HG02763 (cell line): ENCODE results near the gene ADAM11.
"Not testable (repeated sequence)": the region's sequence is repeated elsewhere in the genome, so short reads cannot be mapped to it uniquely, and the experiment has no call there.

ENCODE experiments used
- ATAC-seq: cut with Tn5 transposase; IDR thresholded peaks from one replicate; pipeline ENCODE4 v1.9.1; 2021; ENCODE audit warnings: mild to moderate bottlenecking, moderate library complexity; ENCODE audit not compliant: unreplicated experiment

ADAM11 gene

GRCh38 chr17:44794851-44795413, 36.1 kb downstream of the ADAM11 start:
- ATAC-seq, result no peak

DNA sequence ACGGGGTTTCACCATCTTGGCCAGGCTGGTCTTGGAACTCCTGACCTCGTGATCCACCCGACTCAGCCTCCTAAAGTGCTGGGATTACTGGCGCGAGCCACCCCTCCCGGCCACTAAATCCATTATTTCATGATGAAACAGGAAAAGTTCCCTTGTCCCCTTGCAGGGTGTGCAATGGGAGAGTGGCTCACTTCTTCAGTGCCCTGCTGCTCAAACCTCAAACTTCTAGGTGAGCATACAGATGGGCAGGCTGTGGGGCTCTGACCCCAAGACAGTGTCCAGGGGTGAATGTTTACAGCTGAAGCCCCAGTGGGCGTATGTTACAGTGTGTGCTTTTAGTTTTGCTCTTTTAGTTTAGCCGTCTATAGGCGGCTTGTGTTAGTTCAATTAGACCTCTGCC, 36.6 kb downstream of the ADAM11 start:
- no peak for ATAC-seq

GRCh38 chr17:44795928-44796327, 37.1 kb downstream of the ADAM11 start:
- no peak for ATAC-seq

GRCh38 chr17:44796731-44797130, 37.9 kb downstream of the ADAM11 start:
- no peak for ATAC-seq

GRCh38 chr17:44797802-44798201, 39.0 kb downstream of the ADAM11 start:
- no peak for ATAC-seq

- ATAC-seq, result no peak
Observed at GRCh38 chr17:44798356-44798755, 39.6 kb downstream of the ADAM11 start.

DNA sequence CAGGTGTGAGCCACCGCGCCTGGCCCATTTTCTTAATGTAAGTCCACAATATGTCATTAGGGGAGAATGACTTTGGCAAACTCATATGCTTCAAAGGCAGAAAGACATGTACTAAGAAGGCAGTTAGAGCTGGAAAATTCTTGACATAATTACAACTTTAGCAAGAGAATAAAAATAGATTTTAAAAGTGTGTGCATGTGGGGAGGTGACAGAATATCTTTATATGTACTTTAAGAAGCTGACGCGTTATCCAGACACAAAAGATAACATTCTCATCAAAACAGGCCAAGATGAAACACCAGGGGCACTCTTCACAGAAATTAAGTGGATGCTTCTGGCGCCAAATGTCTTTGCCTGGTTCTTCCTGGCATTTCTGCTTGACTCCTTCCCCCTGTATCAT, 43.1 kb downstream of the ADAM11 start:
- no peak for ATAC-seq

DNA sequence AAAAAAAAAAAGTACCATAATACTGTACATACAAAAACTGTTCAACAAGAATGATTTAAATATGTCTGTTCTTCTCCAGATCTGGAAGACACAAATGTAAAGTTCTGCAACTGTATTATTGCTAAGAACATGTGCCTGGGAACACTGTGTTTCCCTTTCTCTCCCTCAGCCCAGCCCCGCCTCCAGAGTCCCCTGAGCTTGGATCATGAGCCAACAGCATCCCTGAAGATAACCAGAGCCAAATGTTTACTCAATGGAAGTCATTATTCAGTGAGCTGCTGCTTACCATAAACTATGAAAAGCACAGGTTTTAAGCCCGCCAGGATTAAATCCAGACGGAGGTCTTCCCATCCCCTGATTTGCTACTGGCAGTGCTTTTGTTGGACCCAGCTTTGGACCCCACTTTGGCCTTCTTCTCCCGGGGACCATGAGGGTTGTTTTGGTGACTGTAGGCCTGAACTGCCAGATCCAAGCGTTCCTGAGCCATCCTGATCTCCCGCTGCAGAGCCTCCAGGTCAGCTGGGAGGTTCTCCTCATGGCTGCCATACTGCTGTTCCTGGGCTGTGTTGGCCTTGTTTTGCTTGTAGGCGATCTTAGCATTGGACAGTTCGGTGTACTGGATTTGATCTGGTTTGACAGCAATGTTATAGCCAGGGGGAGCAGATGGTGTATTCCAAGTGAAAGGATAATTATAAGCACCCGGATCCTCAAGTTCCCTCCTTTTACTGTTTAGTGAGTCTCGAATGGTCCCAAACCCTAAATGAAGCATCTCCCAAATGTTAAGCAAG, 45.7 kb downstream of the ADAM11 start:
- no peak for ATAC-seq

DNA sequence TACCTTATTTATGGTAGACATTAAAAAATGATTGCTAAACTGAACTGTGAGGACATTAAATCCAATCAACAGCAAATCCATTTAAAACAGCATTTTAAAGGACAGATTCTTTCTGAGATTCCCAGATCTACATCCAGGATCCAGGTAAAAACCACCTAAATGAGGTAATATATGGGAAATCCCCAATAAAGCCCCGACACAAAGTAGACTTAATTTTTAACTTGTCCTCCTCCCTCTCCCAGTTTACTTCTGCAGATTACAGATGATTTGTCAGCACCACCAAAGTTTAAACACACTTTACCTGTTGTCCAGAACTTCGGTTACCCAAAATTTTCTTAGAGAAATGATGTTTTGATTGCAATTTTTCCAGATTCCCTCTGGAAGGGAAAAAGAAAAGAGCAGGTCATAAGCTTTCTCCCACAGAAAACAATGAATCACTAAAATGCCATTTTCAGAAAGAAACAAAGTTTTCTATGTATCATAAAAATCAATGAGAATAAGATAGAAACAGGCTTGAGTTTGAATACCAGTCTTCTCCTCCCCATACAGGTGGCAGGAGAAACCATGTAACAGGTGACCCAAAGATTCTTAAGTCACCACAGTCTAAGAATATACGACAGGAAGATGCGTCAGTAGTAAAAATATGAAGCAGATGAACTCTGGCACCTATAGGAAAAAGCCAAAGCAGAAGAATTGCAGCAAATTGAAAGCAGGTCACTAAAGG, 48.5 kb downstream of the ADAM11 start:
- no peak for ATAC-seq

DNA sequence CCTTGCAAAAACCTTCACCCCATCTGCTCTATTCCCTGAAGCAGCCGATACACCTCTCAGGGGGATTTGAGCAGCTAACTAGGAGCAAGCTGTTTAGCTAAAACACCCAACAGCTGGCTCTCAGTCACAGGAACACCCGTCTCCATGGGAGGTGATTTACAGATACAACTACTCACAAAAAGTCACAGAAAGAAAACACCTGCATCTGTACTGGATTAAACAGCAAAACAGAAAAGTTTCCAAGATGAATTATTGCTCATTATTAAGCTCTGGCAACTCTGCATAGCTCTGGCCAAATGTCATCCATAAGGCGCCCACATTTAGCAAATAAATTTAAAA, 49.0 kb downstream of the ADAM11 start:
- no peak for ATAC-seq

GRCh38 chr17:44808156-44808555, 49.4 kb downstream of the ADAM11 start:
- ATAC-seq, result no peak

GRCh38 chr17:44808656-44809388, 50.0 kb downstream of the ADAM11 start:
- not testable (repeated sequence) for ATAC-seq

- ATAC-seq, result no peak
Observed at GRCh38 chr17:44812263-44812662, 53.5 kb downstream of the ADAM11 start.

GRCh38 chr17:44818508-44818907, 59.7 kb downstream of the ADAM11 start:
- not testable (repeated sequence) for ATAC-seq

- ATAC-seq, result no peak
Observed at GRCh38 chr17:44820631-44821212, 61.9 kb downstream of the ADAM11 start.

DNA sequence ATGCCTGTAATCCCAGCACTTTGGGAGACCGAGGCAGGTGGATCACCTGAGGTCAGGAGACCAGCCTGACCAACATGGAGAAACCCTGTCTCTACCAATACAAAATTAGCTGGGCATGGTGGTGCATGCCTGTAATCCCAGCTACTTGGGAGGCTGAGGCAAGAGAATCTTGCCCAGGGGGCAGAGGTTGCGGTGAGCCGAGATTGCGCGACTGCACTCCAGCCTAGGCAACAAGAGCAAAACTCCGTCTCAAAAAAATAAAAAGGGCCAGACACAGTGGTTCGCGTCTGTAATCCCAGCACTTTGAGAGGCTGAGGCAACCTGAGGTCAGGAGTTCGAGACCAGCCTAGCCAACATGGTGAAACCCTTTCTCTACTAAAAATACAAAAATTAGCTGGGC, 66.4 kb downstream of the ADAM11 start:
- ATAC-seq, result not testable (repeated sequence)

GRCh38 chr17:44826123-44826790, 67.5 kb downstream of the ADAM11 start:
- ATAC-seq, result no peak

DNA sequence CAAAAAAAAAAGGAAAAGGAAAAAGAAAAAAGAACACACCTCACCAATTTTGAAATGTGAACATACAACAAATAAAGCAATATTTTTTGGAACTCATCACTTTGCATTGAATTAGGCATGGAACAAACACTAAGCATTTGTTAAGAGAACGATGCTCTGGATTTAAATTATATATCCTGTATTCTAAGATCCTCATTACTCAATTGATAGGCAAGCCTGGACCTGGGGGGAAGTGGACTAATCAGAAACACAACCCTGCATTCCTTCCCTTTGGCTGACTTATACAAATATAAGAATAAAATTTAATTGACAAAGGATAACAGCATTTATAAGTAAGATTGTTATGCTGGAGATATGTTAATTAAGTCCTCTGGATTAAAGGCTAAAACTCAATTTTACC, 69.1 kb downstream of the ADAM11 start:
- ATAC-seq, result no peak

DNA sequence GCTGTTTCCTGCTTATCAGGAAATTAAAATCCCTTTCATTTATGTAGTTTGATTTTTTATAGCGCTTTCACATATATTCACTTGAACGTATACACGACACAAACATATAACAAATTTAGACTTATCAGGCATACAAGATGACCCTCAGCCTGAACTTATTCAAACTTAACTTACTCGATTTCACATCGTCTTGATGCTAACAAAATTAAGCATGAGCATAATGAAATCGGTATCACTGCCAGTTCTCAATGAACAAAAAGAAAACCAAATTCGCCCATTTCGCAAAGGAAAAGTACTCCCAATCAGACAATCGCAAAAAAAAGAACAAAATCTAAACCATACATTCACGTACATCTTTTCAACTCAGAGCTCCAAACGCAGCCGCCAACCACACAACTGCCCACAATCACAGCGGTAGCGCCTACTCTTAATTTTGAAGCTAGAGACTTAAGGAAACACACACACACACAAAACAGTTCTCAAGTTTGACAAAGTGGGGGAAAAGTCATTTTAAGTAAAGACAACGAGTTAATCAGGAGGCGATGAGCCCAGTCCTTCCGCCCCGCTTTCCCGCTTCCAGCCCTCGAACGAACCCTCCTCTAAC, 70.2 kb downstream of the ADAM11 start:
- no peak for ATAC-seq
